Activated effector memory CD4-positive, alpha-beta T cell treated with anti-CD3 and anti-CD28 coated beads, Interleukin-2, amount 50 U/mL, for 16 hours (primary cell): Measurements from ENCODE around the gene IMPDH1.
A peak's percentile ranks its signal among the peaks of the same experiment; 100 is the strongest.

Experiments
- DNase-seq: peaks from one replicate; pipeline ENCODE4 v3.0.0-alpha.2; 2020

Gene IMPDH1

DNA sequence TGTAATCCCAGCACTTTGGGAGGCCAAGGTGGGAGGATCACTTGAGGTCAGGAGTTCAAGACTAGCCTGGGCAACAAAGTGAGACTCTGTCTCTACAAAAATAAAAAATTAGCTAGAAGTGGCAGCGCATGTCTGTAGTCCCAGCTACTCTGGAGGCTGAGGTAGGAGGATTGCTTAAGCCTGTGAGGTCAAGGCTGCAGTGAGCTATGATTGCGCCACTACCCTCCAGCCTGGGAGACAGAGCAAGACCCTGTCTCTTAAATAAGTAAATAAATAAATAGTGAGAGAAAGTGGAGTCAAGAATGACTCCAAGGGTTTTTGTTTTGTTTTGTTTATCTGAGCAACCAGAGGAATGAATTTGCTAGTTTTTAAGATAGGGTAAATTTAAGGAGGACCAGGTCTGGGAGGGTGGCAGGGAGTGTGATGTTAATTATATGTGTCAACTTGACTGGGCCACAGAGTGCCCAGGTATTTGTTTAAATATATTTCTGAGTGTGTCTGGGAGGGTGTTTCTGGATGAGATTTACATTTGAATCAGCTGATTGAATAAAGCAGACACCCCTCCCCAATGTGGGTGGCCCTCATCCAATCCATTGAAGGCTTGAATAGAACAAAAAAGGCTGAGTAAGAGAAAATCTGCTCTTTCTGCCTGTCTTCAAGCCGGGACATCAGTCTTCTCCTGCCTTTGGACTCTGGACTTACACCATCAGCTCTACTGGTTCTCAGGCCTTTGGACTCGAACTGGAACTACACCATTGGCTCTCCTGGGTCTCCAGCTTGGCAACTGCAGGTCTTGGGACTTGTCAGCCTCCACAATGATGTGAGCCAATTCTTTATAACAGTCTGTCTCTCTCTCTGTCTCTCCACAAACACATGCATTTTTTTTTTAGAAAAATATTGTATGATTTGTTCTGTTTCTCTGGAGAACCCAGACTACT, 23.5 kb downstream of the IMPDH1 start:
- no peak for DNase-seq

DNA sequence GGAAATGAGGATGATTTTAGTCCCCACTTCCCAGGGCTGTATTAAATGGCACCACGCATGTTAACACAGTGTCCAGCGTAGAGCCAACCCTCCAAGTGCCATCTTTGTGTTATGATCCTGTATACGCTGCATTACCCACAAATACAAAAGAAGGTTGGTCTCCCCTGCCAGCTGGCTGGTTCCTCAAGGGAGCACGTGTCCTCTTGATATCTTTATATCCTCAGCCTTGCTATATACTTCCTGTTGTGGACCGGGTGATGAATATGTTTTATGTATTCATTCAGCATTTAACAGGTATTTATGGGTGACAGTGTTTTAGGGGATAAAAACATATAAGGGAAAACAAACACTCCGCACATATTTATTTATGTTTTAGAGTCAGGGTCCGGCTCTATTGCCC, 25.1 kb downstream of the IMPDH1 start:
- no peak for DNase-seq

DNA sequence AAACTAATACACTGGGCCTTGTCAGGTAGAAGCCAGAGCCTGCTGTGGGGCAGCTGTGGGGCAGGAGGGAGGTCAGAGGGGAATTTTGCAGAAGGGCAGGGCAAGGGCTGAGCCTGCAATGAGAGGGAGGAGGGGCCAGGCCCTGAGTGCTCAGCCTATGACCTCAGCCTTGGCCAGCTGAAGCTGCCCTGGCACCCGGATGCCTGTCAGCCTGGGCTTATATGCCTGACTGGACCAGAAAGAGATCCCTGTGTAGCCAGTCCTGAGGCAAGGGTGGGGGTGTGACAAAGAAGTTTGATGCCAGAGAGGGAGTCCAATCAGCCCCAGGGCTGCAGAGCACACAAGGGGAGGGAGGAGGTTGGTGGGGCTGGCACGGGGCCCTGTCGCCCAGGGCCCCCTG, 26.0 kb downstream of the IMPDH1 start:
- DNase-seq: no peak

DNA sequence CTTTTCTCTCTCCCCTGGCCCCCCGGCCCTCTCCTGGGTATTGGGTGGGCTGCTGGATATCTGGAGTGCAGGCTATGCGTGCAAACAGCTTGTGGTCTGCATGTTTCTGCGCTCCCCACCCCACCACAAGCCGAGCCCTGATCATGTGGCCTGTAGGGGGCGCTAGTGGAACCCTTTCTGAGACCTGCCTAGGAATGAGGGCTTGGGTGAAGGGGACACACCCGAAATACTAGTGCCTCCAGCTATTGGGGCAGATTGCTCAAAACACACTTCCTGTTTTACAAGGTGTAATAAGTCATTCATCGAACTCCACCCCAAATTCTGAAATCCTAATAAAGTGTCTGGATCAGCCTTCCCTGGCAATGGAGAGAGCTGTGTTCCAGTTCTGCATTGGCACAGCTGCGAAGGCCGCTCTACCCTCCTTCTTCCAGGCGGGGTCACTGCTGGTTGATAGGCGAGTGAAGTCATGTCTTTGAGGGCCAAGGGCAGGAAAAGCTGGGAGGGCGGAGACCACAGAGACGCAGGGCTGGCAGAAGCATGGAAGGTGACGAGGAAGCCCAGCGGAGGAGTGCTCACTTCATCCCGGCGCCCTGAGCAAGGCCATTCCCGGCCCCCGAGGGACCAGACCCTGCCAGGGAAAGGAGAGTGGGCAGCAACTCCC, 28.5 kb downstream of the IMPDH1 start:
- peak; percentile 77 for DNase-seq

- DNase-seq: no peak
These were observed 29.2 kb downstream of the IMPDH1 start for GRCh38 chr7:128380483-128381106.

DNA sequence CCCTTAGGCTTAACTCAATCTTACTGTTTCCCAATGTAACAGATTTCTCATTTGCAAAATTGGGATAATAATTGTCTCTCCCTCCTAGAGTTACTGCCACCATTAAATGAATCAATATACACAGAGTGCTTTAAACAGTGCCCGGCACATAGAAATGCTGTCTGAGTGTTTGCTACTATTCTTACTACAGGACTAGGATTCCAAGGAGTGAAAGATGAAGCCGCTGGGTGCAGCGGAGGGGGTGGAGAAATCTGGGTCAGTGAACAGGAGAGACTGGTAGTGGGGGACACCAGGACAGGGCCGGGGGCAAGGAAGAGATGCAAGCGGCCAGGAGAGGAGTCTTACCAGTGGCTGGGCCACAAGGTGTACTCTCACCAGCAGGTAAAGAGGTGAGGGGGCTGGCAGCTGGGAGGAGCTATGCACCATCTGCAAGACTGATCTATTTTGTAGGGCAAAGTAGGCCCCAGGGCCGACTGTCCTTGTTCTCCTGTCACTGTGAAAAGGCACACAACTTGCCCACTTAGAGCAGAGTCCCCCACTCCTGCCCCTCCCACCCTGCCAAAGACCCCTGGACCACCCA, 29.8 kb downstream of the IMPDH1 start:
- DNase-seq: peak; percentile 56

DNA sequence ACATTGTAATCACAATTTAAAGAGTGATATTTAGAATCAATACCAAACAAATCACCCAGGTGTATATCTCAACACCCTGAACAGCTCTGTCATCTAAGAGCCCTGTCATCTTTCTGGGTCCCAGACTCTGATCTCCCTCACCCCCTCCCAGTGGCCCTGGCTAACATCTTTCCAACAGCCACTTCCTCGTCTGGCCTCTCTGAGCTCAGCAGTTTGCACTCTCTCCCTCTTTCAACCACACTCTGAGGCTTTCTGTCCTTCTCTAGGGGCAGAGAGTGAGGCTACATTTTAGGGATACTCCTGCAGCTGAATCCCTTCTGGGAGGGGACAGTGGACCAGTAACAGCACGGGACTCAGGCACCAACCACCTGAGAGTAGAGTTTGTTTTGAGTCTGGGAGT, 31.1 kb downstream of the IMPDH1 start:
- DNase-seq: no peak

- DNase-seq: no peak
These were observed 33.7 kb downstream of the IMPDH1 start for GRCh38 chr7:128376077-128376476.

GRCh38 chr7:128374041-128374440, 35.7 kb downstream of the IMPDH1 start:
- DNase-seq: no peak

DNA sequence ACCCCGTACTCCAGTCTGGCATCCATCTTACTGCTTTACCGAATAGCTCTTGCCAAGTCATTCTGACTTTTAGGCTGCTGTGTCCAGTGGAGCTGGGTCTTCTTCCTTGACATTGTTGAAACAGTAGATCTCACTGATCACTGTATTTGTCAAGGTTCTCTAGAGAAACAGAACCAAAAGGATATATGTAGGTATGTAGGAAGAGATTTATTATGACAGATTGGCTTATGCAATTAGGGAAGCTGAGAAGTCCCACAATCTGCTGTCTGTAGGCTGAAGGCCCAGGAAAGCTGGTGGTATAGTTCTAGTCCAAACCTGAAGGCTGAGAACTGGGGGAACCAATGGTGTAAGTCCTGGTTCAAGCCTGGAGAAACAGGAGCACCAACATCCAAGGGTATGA, 36.2 kb downstream of the IMPDH1 start:
- DNase-seq: no peak

- DNase-seq: no peak
These were observed 39.3 kb downstream of the IMPDH1 start for GRCh38 chr7:128370491-128370890.

GRCh38 chr7:128366986-128367385, 42.8 kb downstream of the IMPDH1 start:
- no peak for DNase-seq

DNA sequence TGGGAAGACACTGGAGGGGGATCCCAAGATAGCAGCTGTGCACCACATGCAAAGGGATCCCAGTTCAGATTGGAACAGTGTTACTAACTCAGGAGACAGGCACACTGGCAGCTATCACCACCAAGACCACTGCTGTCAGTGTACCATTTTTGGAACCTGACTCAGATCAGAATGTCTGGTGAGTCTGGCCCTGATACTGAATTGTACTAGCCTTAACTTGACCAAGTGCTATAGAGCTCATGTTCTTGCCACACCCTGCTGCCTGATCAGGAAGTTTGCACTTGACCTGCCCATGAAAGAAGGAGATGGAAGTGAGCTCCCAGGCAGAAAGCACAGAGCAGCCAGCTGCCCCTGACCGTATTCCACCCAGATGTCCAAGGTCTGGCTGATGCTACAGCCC, 43.5 kb downstream of the IMPDH1 start:
- DNase-seq: no peak

- no peak for DNase-seq
These were observed 44.4 kb downstream of the IMPDH1 start for GRCh38 chr7:128365432-128365831.

DNA sequence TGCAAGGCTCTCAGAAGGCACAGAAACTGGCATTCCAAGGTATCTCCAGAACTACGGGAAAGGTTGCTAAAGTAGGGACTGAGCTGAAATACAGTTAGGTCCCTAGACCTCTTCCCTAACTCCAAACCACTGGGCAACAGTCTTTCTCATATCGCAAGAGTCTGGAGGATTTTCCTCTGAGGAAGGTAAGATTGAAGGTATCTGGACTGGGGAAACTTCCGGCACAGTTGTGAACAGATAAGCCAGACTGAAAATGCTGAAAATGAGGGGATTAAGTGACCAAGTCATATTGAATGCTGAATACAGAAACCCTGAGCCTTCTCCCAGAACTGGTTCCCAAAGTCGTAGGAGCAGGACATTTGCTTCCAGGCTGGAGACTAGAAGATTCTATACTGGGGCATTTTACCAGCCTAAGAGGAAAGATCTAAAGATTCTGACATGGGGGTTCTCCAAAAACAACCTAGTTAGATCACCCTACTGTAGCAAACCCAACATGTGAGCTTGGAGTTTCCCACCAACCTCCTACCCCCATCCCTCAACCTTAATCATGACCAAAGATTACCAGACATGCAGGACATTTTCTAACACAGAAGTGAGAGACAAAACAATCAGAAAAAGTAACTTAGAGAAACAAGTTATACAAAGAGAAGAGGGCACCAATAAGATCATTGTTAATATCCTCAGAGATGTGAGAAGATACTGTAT, 45.5 kb downstream of the IMPDH1 start:
- no peak for DNase-seq

DNA sequence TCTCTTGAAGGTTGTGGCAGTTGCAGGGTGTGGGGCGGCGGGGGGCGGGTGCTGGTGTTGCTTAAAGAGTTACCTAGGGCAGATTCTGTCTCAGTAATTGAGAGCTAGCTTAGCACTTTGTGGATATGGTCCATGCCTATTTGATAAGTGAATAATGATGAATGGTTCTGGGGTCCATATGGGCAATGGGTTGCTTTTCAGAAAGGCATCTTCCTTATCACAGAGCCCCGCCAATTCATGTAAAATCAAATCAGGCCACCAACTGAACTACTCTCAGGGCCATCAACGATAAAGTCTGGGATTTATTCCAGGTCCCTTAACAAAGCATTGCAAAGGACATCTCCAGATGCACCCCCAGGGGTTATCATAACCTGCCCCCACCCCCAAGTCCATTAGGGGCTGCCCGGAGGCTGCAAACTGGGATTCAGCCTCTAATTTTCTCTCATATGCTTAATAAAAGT, 46.5 kb downstream of the IMPDH1 start:
- no peak for DNase-seq

GRCh38 chr7:128362670-128363069, 47.1 kb downstream of the IMPDH1 start:
- DNase-seq: no peak

DNA sequence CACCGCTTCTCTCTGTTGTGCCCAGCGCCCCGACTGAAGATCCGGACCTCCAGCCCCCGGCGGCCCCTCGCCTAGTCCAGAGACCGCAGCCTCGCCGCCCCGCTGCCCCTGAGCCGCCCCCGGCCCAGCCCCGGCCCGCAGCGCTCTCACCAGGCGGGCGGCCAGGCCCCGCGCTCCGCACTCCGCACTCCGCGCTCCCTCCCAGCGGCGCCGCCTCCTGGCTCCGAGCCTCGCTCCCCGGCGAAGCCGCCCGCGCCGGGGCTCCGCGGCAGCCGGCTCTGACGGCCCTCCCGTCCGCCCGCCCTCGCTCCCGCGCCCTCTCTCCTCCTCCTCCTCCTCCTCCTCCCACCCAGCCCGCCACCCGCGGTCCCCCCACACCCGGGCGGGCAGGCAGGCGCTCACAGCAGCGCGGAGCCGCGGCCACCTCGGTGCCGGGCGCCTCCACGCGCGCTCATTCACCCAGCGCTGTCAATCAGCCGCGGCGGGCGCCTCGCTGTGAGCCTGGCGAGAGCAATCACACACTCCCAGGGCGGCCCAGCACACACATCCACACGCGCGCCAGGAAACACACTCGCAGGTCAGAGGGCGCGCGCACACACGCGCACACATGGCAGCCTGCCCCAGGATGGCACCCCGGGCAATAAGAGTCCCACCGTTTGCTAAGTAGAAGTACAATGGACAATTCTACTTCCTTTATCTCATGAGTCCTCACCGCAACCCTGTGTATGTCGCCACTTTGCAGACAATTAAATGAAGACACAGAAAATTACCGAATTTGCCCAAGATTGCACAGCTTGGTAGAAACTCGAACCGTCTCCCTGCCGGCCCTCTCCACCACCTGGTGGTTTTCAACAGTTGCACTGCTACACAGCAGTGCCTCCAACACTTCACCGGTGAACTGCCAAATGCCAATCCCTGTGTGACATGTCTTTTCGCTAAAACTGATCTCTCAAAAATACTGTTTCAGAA, 48.1 kb downstream of the IMPDH1 start, which contains the start of gene PRRT4:
TSS of gene PRRT4 (minus strand) at position 280 of the 969 bp plus-strand sequence.
- peak; percentile 78 for DNase-seq

DNA sequence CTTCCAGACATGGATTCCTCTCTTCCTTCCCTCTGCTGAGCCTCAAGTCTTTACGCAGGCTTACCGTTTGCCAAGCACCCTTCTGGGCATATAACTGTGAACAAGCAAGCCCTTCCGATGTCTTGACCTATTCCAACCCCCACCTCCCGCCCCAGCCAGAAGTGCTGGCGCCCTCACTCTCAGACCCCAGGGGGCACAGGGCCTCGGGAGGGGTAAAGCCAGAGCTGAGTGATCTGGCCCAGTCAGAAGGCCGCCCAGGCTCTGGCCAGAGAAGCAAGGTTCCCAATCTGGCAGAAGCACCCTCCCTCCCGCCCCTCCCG, 49.5 kb downstream of the IMPDH1 start:
- no peak for DNase-seq

GRCh38 chr7:128359939-128360338, 49.8 kb downstream of the IMPDH1 start:
- DNase-seq: no peak

GRCh38 chr7:128359336-128359735, 50.4 kb downstream of the IMPDH1 start:
- DNase-seq: no peak

- DNase-seq: no peak
These were observed 51.5 kb downstream of the IMPDH1 start for GRCh38 chr7:128358233-128358632.
